IgD-negative memory B cell (primary cell): ENCODE results near the gene PRXL2B. TPM values are rescaled to one million over a fixed set of nuclear protein-coding genes. Genes with fewer than 3 reads are reported as not detected.
"Not testable (repeated sequence)": the region's sequence is repeated elsewhere in the genome, so short reads cannot be mapped to it uniquely, and the experiment has no call there.

ENCODE experiments used
- H3K27ac Mint-ChIP-seq, 3 donors: one replicate each; pipeline ENCODE4 v1.8.0; 2020 to 2022; ENCODE audit warnings: mild to moderate bottlenecking in 3 of 3, mixed read lengths in 3 of 3, moderate library complexity in 1 of 3
- H3K27me3 Mint-ChIP-seq: one replicate; pipeline ENCODE4 v1.8.0; 2021; ENCODE audit warnings: mixed read lengths
- H3K36me3 Mint-ChIP-seq: one replicate; pipeline ENCODE4 v1.8.0; 2020; ENCODE audit warnings: mild to moderate bottlenecking, mixed read lengths
- H3K4me1 Mint-ChIP-seq, 3 donors: one replicate each; pipeline ENCODE4 v1.8.0; 2020 to 2022; ENCODE audit warnings: mixed read lengths in 3 of 3, mild to moderate bottlenecking in 1 of 3
- H3K4me3 Mint-ChIP-seq, 4 donors: one replicate each; pipeline ENCODE4 v1.8.0; 2020 to 2022; ENCODE audit warnings: mild to moderate bottlenecking in 4 of 4, mixed read lengths in 4 of 4, moderate library complexity in 3 of 4
- H3K9me3 Mint-ChIP-seq, 3 donors: one replicate each; pipeline ENCODE4 v1.8.0; 2020 to 2021; ENCODE audit warnings: mixed read lengths in 3 of 3, mild to moderate bottlenecking in 1 of 3
- polyA plus RNA-seq: library from polyadenylated mRNA; unstranded; fragments of 300-500 nt; fragmentation: Illumina TruSeq; gene quantifications from one replicate; pipeline ENCODE4 v1.2.3, GENCODE V29; 2021

Gene PRXL2B
- polyA plus RNA-seq, 1 donor from 2014 or later: 20.3 TPM

DNA sequence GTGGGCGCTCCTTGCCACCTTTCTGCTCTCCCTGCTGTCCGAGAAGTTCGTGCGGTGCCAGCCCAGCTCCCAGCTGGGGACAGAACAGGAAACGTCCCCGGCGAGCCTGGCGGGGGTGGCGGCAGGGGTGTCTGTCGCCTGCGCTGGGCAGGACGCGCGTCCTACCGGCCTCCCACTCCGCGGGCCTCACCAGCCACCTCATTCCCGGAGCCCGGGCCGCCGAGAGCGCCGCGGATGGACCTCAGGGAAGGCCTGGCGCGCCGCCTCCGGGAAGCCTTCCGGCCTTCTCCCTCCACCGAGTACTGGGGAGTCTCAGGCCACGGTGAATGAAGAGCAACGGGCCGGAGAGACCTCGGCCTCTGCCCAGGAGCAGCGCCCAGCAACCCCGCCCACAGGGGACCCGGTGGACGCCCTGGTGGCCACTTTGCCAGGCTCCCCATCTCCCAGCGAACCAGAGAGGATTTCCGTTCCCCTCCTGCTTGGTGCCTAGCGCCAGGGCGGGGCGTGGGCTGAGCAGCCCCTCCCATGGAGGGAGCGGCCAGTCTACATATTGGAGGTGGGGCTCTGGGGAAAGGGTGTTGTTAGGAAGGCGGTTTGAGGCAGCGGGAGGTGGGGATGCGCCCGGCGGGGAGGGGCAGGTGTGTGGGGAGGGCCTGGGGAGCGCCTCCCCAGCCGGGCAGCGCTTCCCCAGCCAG is 39.9 kb upstream of the PRXL2B start:
- H3K9me3 Mint-ChIP-seq: no peaks in the 10 kb centered on the region
- H3K4me3 Mint-ChIP-seq: peak overlapping the region; percentile 88 to 98 (median 94)
- H3K36me3 Mint-ChIP-seq: no peaks in the 10 kb centered on the region
- H3K27ac Mint-ChIP-seq: peak overlapping the region; percentile 98 to 99 (median 99)
- peaks cover 8 to 14% (median 12%) of the 10 kb centered on the region in 3 donors for H3K4me1 Mint-ChIP-seq
- peaks cover 3% of the 10 kb centered on the region for H3K27me3 Mint-ChIP-seq

DNA sequence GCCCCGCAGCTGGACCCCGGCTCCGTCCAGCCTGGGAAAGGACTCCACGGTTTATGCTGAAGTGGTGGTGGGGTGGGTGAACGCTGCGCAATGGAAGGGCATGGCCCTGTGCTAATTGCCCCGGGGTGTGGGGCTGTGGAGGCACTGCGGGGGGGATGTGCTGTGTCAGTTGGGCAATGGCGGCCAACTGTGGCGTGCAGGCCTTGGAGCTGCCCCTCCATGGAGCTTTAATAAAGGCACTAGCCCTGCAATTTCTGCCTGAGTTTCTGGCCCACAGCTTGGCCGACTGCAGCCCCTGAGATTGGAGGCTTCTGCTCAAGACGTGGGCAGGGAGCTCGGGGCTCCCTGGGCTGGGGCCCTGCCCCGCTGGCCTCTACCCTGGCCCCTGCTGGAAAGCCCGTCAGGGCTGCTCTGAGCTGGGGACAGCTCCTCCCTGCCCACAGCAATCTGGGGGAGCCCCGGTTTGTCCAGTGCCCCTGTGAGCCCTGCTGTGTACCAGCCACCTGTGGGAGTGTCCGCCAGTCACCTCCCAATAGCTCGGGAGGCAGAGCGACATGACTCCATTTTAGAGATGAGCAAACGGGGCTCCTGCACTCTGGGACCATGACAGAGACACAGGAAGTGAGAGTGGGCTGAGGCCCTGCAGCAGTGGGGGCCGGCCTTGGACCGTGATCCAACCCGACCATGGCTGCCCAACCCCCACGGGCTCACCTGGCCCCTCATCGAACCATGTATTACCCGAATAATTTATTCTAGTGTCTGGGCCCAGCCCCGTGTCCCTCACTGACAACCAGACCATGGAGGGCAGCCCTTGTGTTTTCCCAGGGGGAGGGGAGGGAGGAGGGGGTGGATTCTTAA is 39.1 kb upstream of the PRXL2B start:
- Mint-ChIP-seq H3K27ac (peak overlapping the region; percentile 98 to 99 (median 99)), H3K36me3 (no peaks in the 10 kb centered on the region), H3K4me3 (peak overlapping the region; percentile 88 to 98 (median 94)), H3K27me3 (no peaks in the 10 kb centered on the region), H3K4me1 (peaks cover 8 to 14% (median 12%) of the 10 kb centered on the region in 3 donors), H3K9me3 (no peaks in the 10 kb centered on the region)

DNA sequence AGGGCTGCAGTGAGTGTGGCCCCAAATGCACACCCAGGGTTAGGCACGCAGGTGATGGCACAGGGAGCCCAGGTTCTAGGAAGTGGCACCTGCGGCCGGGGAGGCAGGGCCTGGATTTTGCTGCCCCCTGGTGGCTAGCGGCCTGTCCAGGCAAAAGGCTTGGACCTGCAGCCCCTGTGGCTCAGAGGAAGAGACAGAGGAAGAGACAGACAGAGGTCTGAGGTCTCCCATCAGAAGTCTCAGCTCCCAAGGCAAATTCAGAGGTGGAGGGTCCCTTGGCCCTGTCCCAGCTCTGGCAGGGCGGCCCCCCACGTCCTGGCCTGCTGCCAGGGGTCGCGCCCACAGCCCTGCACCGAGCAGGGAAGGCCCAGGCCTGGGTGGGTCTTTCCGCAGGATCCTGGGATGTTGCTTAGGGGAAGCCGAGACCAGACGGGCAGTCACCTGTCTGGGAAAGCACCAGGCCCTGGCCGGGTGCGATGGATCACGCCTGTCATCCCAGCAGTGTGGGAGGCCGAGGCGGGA is 38.4 kb upstream of the PRXL2B start:
- H3K36me3 Mint-ChIP-seq: no peaks in the 10 kb centered on the region
- no peaks in the 10 kb centered on the region for H3K27me3 Mint-ChIP-seq
- peak overlapping the region; percentile 88 to 98 (median 94) for H3K4me3 Mint-ChIP-seq
- no peaks in the 10 kb centered on the region for H3K9me3 Mint-ChIP-seq
- H3K27ac Mint-ChIP-seq: peak overlapping the region; percentile 98 to 99 (median 99)
- H3K4me1 Mint-ChIP-seq: peaks cover 8 to 14% (median 12%) of the 10 kb centered on the region in 3 donors

DNA sequence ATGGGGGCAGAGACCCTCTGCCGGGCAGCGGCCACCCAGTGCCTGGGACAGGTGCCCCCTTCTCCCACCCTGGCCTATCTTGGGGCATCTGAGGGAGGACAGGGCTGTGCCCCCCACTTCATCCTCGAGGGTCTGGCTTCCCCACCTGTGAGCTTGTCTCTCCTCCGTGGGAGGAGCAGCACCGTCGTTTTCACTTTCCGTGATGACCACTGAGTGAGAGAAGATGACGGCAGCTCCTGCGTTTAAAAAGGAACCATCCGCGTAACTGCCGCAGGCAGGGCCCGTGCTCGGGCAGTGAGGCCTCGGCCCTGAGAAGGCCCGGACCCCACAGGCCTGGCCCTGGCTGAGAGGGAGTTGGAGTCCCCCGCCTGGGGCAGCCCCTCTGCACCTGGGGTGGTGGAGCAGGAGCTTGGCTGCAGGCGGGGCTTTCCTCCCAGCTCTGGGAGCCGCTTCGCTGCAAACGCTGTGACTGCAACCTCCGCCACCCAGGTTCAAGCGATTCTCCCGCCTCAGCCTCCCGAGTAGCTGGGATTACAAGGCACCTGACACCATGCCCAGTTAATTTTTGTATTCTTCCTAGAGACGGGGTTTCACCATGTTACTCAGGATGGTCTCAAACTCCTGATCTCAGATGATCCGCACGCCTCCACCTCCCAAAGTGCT is 37.1 kb upstream of the PRXL2B start:
- Mint-ChIP-seq H3K4me3 (peak overlapping the region; percentile 88 to 98 (median 94)), H3K27ac (peak overlapping the region; percentile 98 to 99 (median 99)), H3K4me1 (peaks cover 8 to 14% (median 12%) of the 10 kb centered on the region in 3 donors)
- not testable (repeated sequence) for H3K36me3 Mint-ChIP-seq, H3K9me3 Mint-ChIP-seq, H3K27me3 Mint-ChIP-seq

DNA sequence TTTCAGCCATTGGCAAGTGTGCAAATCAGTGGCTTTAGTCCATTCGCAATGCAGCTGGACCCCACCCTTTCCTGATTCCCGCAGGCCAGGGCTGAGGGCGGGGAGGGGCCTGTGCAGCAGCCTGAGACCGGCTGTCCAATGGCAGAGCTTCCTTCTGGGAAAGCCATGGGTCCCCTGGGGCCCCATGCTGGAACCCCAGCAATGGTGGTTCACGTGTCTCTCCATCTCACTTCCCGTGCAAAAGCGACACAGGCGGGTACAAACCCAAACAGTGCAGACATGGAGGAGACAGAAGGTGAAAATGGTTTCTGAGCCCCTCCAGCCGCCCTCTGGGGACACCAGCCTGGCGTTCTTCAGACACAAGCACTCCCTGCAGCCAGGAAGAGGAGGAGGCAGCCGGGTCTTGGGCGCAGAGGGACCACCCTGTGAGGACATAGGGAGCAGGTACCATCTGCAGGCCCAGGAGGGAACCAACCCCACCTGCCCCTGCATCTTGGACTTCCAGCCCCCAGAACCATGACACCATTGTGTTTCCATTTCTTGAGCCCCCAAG is 36.2 kb upstream of the PRXL2B start:
- H3K9me3 Mint-ChIP-seq, H3K36me3 Mint-ChIP-seq, H3K27me3 Mint-ChIP-seq: not testable (repeated sequence)
- Mint-ChIP-seq H3K4me3 (peak overlapping the region in 3 of 4 donors; percentile 51 to 94 (median 94)), H3K4me1 (peaks cover 12 to 21% (median 15%) of the 10 kb centered on the region in 3 donors), H3K27ac (peak overlapping the region; percentile 77 to 99 (median 98))

DNA sequence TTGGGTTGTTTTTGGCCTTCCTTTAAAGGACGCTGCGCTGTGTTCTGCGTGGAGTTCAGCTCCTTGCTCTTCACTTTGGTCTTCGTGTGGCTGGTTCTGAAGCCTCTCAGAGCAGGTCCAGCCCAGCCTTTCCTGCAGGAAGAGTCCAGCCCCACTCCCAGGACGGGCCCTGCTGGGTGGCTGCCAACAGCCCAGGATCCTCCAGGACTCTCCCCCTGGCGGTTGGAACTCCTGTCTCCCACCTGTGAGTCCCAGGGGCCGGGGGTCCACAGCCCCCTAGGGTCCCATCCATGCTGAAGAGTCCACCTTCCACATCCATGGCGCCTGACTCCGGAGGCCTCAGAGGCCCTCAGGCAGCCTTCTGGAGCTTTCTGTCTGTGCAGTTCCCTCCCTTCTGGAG is 35.0 kb upstream of the PRXL2B start:
- Mint-ChIP-seq H3K4me1 (peaks cover 18 to 27% (median 24%) of the 10 kb centered on the region in 3 donors), H3K4me3 (peak overlapping the region in 1 of 4 donors; percentile 94), H3K27ac (peak overlapping the region; percentile 63 to 98 (median 87))
- H3K9me3 Mint-ChIP-seq, H3K27me3 Mint-ChIP-seq, H3K36me3 Mint-ChIP-seq: not testable (repeated sequence)

DNA sequence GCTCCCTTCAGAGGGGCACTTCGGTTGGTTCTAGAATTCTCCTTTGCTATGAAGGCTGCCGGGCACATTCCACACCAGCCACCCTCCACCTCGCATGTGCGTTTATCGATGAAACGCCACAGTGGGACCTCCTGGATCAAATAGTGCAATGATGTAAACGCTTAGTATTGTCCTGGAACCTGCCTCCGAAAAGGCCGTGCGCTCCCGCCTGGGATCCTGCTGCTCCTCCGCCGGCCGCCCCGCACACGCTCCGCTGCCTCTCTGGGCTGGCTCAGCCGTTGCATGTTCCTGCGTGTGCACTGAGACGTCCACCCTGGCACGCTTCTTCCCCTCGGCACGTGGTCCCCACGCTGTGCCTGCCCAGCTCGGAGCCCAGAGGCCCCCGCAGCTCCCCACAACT is 34.4 kb upstream of the PRXL2B start:
- Mint-ChIP-seq H3K9me3 (no peaks in the 10 kb centered on the region), H3K4me1 (peaks cover 18 to 28% (median 25%) of the 10 kb centered on the region in 3 donors), H3K36me3 (no peaks in the 10 kb centered on the region), H3K4me3 (peak overlapping the region in 1 of 4 donors; percentile 14), H3K27me3 (no peaks in the 10 kb centered on the region), H3K27ac (no peak overlapping the region)

DNA sequence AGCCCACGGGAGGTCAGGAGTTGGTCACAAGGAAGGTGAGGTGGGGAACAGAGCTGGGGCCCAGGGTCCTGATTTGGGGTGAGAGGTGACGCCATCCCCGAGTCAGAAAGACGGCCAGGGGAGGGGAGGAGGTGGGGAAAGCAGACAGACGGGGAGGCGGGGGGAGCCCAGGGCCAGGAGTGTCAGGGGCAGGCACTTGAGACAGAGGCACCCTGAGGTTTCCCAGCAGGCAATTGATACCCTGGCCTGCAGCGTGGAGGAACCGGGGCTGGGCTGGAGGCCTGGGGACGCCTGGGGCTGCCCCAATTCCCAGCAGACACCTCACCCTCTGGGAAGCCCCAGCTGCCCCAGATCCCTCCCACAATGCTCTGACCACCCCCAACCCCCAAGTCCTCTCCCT is 33.5 kb upstream of the PRXL2B start:
- H3K4me3 Mint-ChIP-seq, H3K27ac Mint-ChIP-seq, H3K9me3 Mint-ChIP-seq, H3K27me3 Mint-ChIP-seq, H3K36me3 Mint-ChIP-seq: not testable (repeated sequence)
- H3K4me1 Mint-ChIP-seq: peaks cover 20 to 29% (median 24%) of the 10 kb centered on the region in 3 donors

DNA sequence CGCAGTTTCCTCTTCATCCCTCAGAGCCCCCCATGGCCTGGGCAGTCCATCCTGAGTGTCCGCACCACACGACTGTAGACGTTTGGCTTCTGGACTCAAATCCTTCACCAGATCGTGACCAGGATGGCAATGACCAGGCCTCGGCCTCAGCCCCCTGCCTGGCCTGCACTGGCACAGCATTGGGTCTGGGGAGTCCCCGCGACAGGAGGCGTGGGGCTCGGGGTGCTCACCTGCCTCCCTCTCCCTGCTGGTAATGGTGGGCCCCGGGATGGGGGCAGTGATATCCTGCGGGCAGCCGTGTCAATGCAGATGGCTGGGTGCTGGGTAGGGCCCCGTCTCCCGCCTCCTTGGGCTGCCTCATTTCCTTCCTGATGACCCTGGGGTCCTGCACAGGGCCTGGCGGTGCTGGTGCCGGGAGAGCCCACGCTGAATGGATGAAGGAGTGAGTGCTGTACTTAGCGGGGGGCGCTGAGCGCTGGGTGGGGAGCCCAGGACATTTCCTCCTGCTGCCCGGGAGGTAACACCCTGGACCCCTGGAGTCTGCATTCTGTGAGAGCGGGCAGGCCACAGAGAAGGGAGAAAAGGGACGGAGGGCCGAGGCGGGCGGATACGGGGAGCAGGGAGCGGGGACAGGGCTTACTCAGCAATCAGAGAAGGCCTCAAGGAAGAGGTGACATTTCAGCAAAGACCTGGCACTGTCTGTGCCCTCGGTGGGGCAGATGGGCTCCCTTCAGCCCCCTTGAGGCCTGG is 32.5 kb upstream of the PRXL2B start:
- H3K36me3 Mint-ChIP-seq: no peaks in the 10 kb centered on the region
- no peaks in the 10 kb centered on the region for H3K27me3 Mint-ChIP-seq
- H3K4me3 Mint-ChIP-seq: peak overlapping the region in 3 of 4 donors; percentile 52 to 98 (median 95)
- H3K9me3 Mint-ChIP-seq: no peaks in the 10 kb centered on the region
- H3K4me1 Mint-ChIP-seq: peaks cover 13 to 29% (median 24%) of the 10 kb centered on the region in 3 donors
- H3K27ac Mint-ChIP-seq: peak overlapping the region in 1 of 3 donors; percentile 97

DNA sequence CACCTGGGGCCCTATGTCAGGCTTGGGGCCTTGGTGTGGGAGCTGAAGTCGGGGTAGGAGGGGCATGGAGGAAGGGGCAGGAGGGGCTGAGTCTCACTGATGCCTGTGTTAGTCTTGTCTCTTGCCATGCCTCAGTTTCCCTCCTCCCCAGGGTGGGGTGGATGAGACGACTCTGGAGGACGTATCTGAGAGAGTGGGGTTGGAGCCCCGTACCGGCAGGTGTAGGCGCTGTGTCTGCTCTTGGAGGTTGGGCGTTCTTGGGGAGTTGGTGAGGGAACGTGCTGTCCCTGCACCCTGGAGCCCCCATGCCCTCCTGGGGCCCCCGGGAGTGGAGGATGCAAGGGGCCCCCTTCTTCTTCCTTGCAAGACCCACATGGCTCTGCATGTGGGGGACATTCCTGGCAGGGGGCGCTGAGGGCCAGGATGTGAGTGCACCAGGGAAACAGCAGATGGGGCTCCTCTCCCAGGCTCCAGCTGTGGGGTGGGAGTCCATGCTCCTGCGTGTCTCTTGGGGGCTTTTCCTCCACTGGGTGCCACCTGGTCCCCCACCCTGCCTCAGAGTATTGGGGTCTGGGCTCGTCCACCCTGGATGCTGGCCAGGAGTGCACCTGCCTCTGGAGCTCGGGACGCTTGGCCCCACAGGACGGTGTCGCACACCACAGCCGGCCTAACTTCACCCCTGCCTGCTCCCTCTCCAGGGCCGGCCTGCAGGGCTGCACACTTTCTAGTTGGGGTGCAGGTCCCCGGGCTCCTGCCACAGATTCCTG is 31.8 kb upstream of the PRXL2B start:
- Mint-ChIP-seq H3K4me3 (peak overlapping the region; percentile 78 to 98 (median 87)), H3K27ac (peak overlapping the region; percentile 84 to 97 (median 97)), H3K36me3 (no peaks in the 10 kb centered on the region), H3K4me1 (peaks cover 13 to 27% (median 22%) of the 10 kb centered on the region in 3 donors), H3K27me3 (no peaks in the 10 kb centered on the region), H3K9me3 (no peaks in the 10 kb centered on the region)

DNA sequence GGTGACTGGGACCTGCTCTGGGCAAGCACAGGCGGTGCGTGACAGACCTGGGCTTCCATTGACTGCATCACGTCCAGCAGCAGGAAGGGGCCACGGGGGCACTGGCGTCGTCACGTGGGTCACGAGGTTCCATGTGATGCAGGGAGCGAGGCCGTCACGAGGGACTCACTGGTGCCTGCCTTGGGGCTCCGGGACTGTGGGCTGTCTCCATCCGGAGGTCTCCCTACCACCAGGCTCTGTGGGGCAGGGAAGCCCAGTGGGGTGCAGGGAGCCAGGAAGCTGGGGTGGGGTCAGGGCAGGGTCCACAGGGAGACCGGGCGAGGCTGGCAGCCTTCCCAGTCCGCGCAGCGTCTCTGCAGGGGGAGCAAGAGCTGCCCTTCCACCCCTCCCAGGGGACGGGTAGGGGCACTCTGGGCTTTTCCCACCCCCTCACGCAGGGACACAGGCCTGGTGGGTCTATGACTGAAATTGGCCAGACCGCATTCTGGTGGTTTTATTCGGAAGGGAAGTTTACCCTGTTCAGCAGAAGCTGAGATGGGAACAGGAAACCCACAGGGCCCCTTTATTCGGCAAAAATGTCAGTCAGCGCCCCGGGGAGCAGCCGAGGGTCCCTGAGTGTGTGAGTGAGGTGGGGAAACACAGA is 30.8 kb upstream of the PRXL2B start:
- peak overlapping the region; percentile 97 to 98 (median 97) for H3K27ac Mint-ChIP-seq
- no peaks in the 10 kb centered on the region for H3K36me3 Mint-ChIP-seq
- no peaks in the 10 kb centered on the region for H3K27me3 Mint-ChIP-seq
- no peaks in the 10 kb centered on the region for H3K9me3 Mint-ChIP-seq
- H3K4me1 Mint-ChIP-seq: peaks cover 13 to 22% (median 17%) of the 10 kb centered on the region in 3 donors
- peak overlapping the region; percentile 95 to 99 (median 97) for H3K4me3 Mint-ChIP-seq

DNA sequence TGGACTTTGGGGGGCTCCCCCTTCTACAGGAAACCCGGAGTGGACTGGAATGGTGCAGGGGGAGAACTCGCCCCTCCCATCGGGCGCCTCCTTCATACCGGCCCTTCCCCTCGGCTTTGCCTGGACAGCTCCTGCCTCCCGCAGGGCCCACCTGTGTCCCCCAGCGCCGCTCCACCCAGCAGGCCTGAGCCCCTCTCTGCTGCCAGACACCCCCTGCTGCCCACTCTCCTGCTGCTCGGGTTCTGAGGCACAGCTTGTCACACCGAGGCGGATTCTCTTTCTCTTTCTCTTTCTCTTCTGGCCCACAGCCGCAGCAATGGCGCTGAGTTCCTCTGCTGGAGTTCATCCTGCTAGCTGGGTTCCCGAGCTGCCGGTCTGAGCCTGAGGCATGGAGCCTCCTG is 30.3 kb upstream of the PRXL2B start, which contains the start of gene TNFRSF14:
TSS of gene TNFRSF14 (plus strand) at position 95 of the 401 bp plus-strand sequence. CDS start at position 389, 294 bp downstream.
- Mint-ChIP-seq H3K27me3 (no peaks in the 10 kb centered on the region), H3K4me3 (peak within 1 kb of the TSS; percentile 95 to 99 (median 97)), H3K27ac (peak within 1 kb of the TSS; percentile 97 to 98 (median 97)), H3K9me3 (no peaks in the 10 kb centered on the region), H3K36me3 (no peaks in the 10 kb centered on the region), H3K4me1 (peaks cover 13 to 17% (median 17%) of the 10 kb centered on the region in 3 donors)
